ENCODE data around the gene JAKMIP2. TPM values are rescaled to one million over a fixed set of nuclear protein-coding genes. Genes with fewer than 3 reads are reported as not detected.

Gene JAKMIP2
- total RNA-seq, 1 experiment from 2014 or later, result not detected

DNA sequence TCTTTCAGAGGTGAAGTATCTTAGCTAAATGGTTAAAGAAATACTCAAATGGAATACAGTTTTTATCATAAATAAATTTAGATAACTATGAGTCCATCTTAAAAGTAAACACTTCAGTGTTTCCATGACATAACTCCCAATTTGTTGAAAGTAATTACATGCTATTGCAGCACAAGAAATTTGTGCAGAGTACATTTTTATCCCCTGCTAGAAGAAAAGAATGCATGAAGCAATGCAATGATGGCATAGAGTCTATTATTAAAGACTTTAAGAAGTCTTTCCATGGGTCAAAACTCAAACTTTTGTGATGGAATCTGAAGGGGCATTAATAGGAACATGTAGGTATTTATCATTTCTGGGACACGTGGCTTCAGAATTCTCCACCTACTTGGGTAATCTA lies 166.1 kb downstream of the JAKMIP2 start:
- ChIA-PET POLR2A (no interaction called here), CTCF (no interaction called here)
- H3K9me3 ChIP-seq (ENCODE audit: control insufficient read depth, insufficient read depth, low read depth, low read length), result no peaks in the 10 kb centered on the region
- no TSS peak for BruUV-seq (replicated peaks)
- no peak overlapping the region for H3K4me3 ChIP-seq (ENCODE audit: low read depth in 2 of 2, low read length in 2 of 2)
- in situ Hi-C loops (cut with HindIII; ENCODE audit: low pct_unique_long_range_greater_than_20kb, low sequenced_read_pairs) (no loop called here), intact Hi-C loops (cut with micrococcal nuclease; ENCODE audit: unreplicated experiment) (no loop called here)
- TF ChIP-seq, protein P1, sequence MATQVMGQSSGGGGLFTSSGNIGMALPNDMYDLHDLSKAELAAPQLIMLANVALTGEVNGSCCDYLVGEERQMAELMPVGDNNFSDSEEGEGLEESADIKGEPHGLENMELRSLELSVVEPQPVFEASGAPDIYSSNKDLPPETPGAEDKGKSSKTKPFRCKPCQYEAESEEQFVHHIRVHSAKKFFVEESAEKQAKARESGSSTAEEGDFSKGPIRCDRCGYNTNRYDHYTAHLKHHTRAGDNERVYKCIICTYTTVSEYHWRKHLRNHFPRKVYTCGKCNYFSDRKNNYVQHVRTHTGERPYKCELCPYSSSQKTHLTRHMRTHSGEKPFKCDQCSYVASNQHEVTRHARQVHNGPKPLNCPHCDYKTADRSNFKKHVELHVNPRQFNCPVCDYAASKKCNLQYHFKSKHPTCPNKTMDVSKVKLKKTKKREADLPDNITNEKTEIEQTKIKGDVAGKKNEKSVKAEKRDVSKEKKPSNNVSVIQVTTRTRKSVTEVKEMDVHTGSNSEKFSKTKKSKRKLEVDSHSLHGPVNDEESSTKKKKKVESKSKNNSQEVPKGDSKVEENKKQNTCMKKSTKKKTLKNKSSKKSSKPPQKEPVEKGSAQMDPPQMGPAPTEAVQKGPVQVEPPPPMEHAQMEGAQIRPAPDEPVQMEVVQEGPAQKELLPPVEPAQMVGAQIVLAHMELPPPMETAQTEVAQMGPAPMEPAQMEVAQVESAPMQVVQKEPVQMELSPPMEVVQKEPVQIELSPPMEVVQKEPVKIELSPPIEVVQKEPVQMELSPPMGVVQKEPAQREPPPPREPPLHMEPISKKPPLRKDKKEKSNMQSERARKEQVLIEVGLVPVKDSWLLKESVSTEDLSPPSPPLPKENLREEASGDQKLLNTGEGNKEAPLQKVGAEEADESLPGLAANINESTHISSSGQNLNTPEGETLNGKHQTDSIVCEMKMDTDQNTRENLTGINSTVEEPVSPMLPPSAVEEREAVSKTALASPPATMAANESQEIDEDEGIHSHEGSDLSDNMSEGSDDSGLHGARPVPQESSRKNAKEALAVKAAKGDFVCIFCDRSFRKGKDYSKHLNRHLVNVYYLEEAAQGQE (IDR thresholded peaks at IDR 0.05; ENCODE audit: insufficient read depth in 1 of 2, low read depth in 2 of 2, low read length in 1 of 2), result no peak
- no peak for TF ChIP-seq TCF7L2 (IDR thresholded peaks at IDR 0.05; ENCODE audit: low read depth, low read length)
- TF ChIP-seq POLR2AphosphoS5 (IDR thresholded peaks at IDR 0.05; ENCODE audit: low read depth, low read length), result no peak
- no peak for TF ChIP-seq SIN3A (IDR thresholded peaks at IDR 0.05; ENCODE audit: borderline replicate concordance, insufficient read depth, low read depth, low read length)
- TF ChIP-seq, protein P2, sequence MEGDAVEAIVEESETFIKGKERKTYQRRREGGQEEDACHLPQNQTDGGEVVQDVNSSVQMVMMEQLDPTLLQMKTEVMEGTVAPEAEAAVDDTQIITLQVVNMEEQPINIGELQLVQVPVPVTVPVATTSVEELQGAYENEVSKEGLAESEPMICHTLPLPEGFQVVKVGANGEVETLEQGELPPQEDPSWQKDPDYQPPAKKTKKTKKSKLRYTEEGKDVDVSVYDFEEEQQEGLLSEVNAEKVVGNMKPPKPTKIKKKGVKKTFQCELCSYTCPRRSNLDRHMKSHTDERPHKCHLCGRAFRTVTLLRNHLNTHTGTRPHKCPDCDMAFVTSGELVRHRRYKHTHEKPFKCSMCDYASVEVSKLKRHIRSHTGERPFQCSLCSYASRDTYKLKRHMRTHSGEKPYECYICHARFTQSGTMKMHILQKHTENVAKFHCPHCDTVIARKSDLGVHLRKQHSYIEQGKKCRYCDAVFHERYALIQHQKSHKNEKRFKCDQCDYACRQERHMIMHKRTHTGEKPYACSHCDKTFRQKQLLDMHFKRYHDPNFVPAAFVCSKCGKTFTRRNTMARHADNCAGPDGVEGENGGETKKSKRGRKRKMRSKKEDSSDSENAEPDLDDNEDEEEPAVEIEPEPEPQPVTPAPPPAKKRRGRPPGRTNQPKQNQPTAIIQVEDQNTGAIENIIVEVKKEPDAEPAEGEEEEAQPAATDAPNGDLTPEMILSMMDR (IDR thresholded peaks at IDR 0.05), result no peak
- ATAC-seq (no peak), DNase-seq (ENCODE audit: low read depth, low spot score) (no peak)
- no peaks in the 10 kb centered on the region for H3K36me3 ChIP-seq (ENCODE audit: control insufficient read depth, insufficient read depth, low read length)
- no peaks in the 10 kb centered on the region for H3K27me3 ChIP-seq (ENCODE audit: control insufficient read depth, insufficient read depth, low read length)
- no peaks in the 10 kb centered on the region for H3K4me1 ChIP-seq (ENCODE audit: control insufficient read depth, insufficient read depth, low read length)
- no peak overlapping the region for H3K27ac ChIP-seq (ENCODE audit: low read length)

DNA sequence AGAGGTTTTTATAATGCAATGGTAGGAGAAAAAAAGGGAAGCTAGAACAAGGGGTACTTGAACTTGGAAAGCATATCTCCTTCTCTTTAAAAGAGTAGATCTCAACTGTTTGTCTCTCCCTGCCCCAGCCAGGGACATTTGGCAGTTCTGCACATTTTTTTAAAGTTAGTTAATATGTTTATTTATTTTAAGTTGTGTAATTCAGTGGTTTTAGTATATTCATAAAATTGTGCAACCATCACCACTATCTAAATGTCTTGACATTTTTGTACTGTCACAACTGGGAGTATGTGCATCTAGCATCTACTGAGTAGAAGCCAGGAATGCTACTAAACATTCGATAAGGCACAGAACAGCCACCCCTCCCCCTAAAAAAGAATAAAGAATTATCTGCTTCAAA lies 169.2 kb downstream of the JAKMIP2 start:
- intact Hi-C loops (cut with micrococcal nuclease; ENCODE audit: unreplicated experiment) (no loop called here), in situ Hi-C loops (cut with HindIII; ENCODE audit: low pct_unique_long_range_greater_than_20kb, low sequenced_read_pairs) (no loop called here)
- ATAC-seq (no peak), DNase-seq (ENCODE audit: low read depth, low spot score) (no peak)
- Histone ChIP-seq H3K27me3 (ENCODE audit: control insufficient read depth, insufficient read depth, low read length) (no peaks in the 10 kb centered on the region), H3K4me3 (ENCODE audit: low read depth in 2 of 2, low read length in 2 of 2) (no peak overlapping the region), H3K27ac (ENCODE audit: low read length) (no peak overlapping the region), H3K36me3 (ENCODE audit: control insufficient read depth, insufficient read depth, low read length) (no peaks in the 10 kb centered on the region), H3K9me3 (ENCODE audit: control insufficient read depth, insufficient read depth, low read depth, low read length) (no peaks in the 10 kb centered on the region), H3K4me1 (ENCODE audit: control insufficient read depth, insufficient read depth, low read length) (no peaks in the 10 kb centered on the region)
- no TSS peak for BruUV-seq (replicated peaks)
- ChIA-PET POLR2A (no interaction called here), CTCF (no interaction called here)
- TF ChIP-seq, protein P1 (IDR thresholded peaks at IDR 0.05; ENCODE audit: insufficient read depth in 1 of 2, low read depth in 2 of 2, low read length in 1 of 2), result no peak
- TF ChIP-seq POLR2AphosphoS5 (IDR thresholded peaks at IDR 0.05; ENCODE audit: low read depth, low read length) (no peak), SIN3A (IDR thresholded peaks at IDR 0.05; ENCODE audit: borderline replicate concordance, insufficient read depth, low read depth, low read length) (no peak), TCF7L2 (IDR thresholded peaks at IDR 0.05; ENCODE audit: low read depth, low read length) (no peak)
- TF ChIP-seq, protein P2 (IDR thresholded peaks at IDR 0.05), result no peak

Measured in Panc1 (cell line).